BLaER1 treated with 17β-estradiol and CSF1 and Interleukin-3, amounts not matched to agents 10 nM and 100 nM (cell line): ENCODE results near the gene FGD3.

Experiments used
- H3K27ac ChIP-seq, 11 experiments: shearing (Covaris generic); formaldehyde crosslinking; 2 replicates each; pipeline ENCODE4 v1.8.1; 2022
- H3K27me3 ChIP-seq, 11 experiments: shearing (Covaris generic); formaldehyde crosslinking; 2 replicates each; pipeline ENCODE4 v1.8.1; 2022
- H3K36me3 ChIP-seq, 11 experiments: shearing (Covaris generic); formaldehyde crosslinking; 2 replicates each; pipeline ENCODE4 v1.8.1; 2022
- H3K4me1 ChIP-seq, 10 experiments: shearing (Covaris generic); formaldehyde crosslinking; 2 replicates each; pipeline ENCODE4 v1.8.1; 2022
- H3K4me2 ChIP-seq, 11 experiments: shearing (Covaris generic); formaldehyde crosslinking; 2 replicates each; pipeline ENCODE4 v1.8.1; 2022
- H3K4me3 ChIP-seq, 10 experiments: shearing (Covaris generic); formaldehyde crosslinking; 2 replicates each; pipeline ENCODE4 v1.8.1; 2022
- H3K9ac ChIP-seq, 11 experiments: shearing (Covaris generic); formaldehyde crosslinking; 2 replicates each; pipeline ENCODE4 v1.8.1; 2022
- H3K9me3 ChIP-seq, 11 experiments: shearing (Covaris generic); formaldehyde crosslinking; replicated peaks in 1 of 11; 2 replicates each; pipeline ENCODE4 v1.8.1; 2022
- H4K20me1 ChIP-seq, 11 experiments: shearing (Covaris generic); formaldehyde crosslinking; 2 replicates each; pipeline ENCODE4 v1.8.1; 2022
- Cebpa-rat ChIP-seq, 11 experiments: shearing (Covaris generic); IDR thresholded peaks; 2 replicates each; pipeline ENCODE4 v1.8.1; 2022

Gene FGD3

GRCh38 chr9:93022721-93023520 lies 75.6 kb downstream of the FGD3 start:
- H3K27me3 ChIP-seq = no peaks in the 10 kb centered on the region
- no peak overlapping the region for H3K4me3 ChIP-seq
- no peaks in the 10 kb centered on the region for H3K9me3 ChIP-seq
- H3K36me3 ChIP-seq = peaks cover 89 to 95% (median 92%) of the 10 kb centered on the region in 11 experiments
- TF ChIP-seq Cebpa-rat (IDR thresholded peaks at IDR 0.05) = no peak
- peak overlapping the region in 8 of 11 experiments; percentile 6 to 81 (median 42); a peak in 10 of 22 replicates for H3K4me2 ChIP-seq
- peak overlapping the region in 4 of 11 experiments; percentile 9 to 37 (median 22); a peak in 4 of 22 replicates for H3K27ac ChIP-seq
- peak overlapping the region in 3 of 11 experiments; percentile 9 to 37 (median 15); a peak in 1 of 22 replicates for H3K9ac ChIP-seq
- H4K20me1 ChIP-seq = peaks cover 0 to 97% (median 18%) of the 10 kb centered on the region in 11 experiments; a peak in 12 of 22 replicates
- peaks cover 36 to 74% (median 63%) of the 10 kb centered on the region in 10 experiments for H3K4me1 ChIP-seq

DNA sequence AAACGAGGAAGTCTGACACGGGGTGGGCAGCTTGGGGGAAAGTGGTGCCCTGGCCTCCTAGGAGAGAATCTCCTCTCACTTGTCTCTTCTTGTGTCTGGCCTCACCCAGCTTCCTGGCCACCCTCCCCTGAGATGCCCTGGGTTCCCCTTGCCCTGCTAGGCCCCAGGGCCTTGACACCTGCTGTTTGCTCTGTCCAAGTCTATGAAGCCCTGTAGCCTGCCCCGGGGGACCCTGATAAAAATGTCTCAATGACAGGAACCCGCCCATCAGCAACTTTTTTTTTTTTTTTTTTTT lies 76.1 kb downstream of the FGD3 start:
- Histone ChIP-seq H3K4me1 (peaks cover 42 to 79% (median 69%) of the 10 kb centered on the region in 10 experiments), H3K4me2 (peak overlapping the region in 8 of 11 experiments; percentile 6 to 81 (median 42); a peak in 11 of 22 replicates), H3K27me3 (no peaks in the 10 kb centered on the region), H3K9ac (0 out of 22 replicates have a peak overlapping the region, but pooled peaks of 2 of the 11 experiments have one; percentile 9 to 15), H3K27ac (peak overlapping the region in 2 of 11 experiments; percentile 35 to 37; a peak in 3 of 22 replicates), H3K4me3 (no peak overlapping the region), H4K20me1 (peaks cover 0 to 93% (median 18%) of the 10 kb centered on the region in 11 experiments; a peak in 12 of 22 replicates), H3K36me3 (peaks cover 83 to 90% (median 87%) of the 10 kb centered on the region in 11 experiments), H3K9me3 (no peaks in the 10 kb centered on the region)
- no peak for TF ChIP-seq Cebpa-rat (IDR thresholded peaks at IDR 0.05)

- Histone ChIP-seq H3K4me2 (peak overlapping the region in 9 of 11 experiments; percentile 3 to 81 (median 25); a peak in 12 of 22 replicates), H3K27ac (peak overlapping the region in 8 of 11 experiments; percentile 8 to 68 (median 42); a peak in 11 of 22 replicates)
These were observed 77.3 kb downstream of the FGD3 start for GRCh38 chr9:93024646-93024910.

GRCh38 chr9:93024986-93025630 lies 77.8 kb downstream of the FGD3 start:
- TF ChIP-seq Cebpa-rat (IDR thresholded peaks at IDR 0.05) = no peak
- H3K9me3 ChIP-seq = no peaks in the 10 kb centered on the region
- no peak overlapping the region for H3K4me3 ChIP-seq
- H3K4me2 ChIP-seq = peak overlapping the region; percentile 3 to 90 (median 25); a peak in 14 of 22 replicates
- H3K27ac ChIP-seq = peak overlapping the region in 8 of 11 experiments; percentile 8 to 73 (median 48); a peak in 15 of 22 replicates
- peaks cover 0 to 84% (median 18%) of the 10 kb centered on the region in 11 experiments; a peak in 11 of 22 replicates for H4K20me1 ChIP-seq
- H3K27me3 ChIP-seq = no peaks in the 10 kb centered on the region
- H3K36me3 ChIP-seq = peaks cover 76 to 90% (median 82%) of the 10 kb centered on the region in 11 experiments
- H3K4me1 ChIP-seq = peaks cover 58 to 91% (median 84%) of the 10 kb centered on the region in 10 experiments
- H3K9ac ChIP-seq = peak overlapping the region; percentile 0 to 53 (median 38); a peak in 14 of 22 replicates

More at GRCh38 chr9:93024646-93024910, 77.3 kb downstream of the FGD3 start:
- Histone ChIP-seq H3K9me3 (no peaks in the 10 kb centered on the region), H3K9ac (peak overlapping the region in 7 of 11 experiments; percentile 16 to 53 (median 38); a peak in 8 of 22 replicates), H3K4me3 (no peak overlapping the region), H3K36me3 (peaks cover 76 to 90% (median 82%) of the 10 kb centered on the region in 11 experiments), H3K27me3 (no peaks in the 10 kb centered on the region), H3K4me1 (peaks cover 53 to 91% (median 80%) of the 10 kb centered on the region in 10 experiments), H4K20me1 (peaks cover 0 to 86% (median 18%) of the 10 kb centered on the region in 11 experiments; a peak in 11 of 22 replicates)
- no peak for TF ChIP-seq Cebpa-rat (IDR thresholded peaks at IDR 0.05)

- H3K36me3 ChIP-seq = peaks cover 72 to 90% (median 81%) of the 10 kb centered on the region in 11 experiments
- peak overlapping the region in 6 of 11 experiments; percentile 10 to 90 (median 76); a peak in 9 of 22 replicates for H3K4me2 ChIP-seq
- H3K4me3 ChIP-seq = no peak overlapping the region
- no peaks in the 10 kb centered on the region for H3K27me3 ChIP-seq
- H3K27ac ChIP-seq = peak overlapping the region in 7 of 11 experiments; percentile 5 to 73 (median 49); a peak in 11 of 22 replicates
- H4K20me1 ChIP-seq = peaks cover 0 to 83% (median 18%) of the 10 kb centered on the region in 11 experiments; a peak in 11 of 22 replicates
- TF ChIP-seq Cebpa-rat (IDR thresholded peaks at IDR 0.05) = no peak
- H3K9ac ChIP-seq = peak overlapping the region in 6 of 11 experiments; percentile 3 to 43 (median 31); a peak in 8 of 22 replicates
- H3K9me3 ChIP-seq = no peaks in the 10 kb centered on the region
- H3K4me1 ChIP-seq = peaks cover 65 to 93% (median 86%) of the 10 kb centered on the region in 10 experiments
These were observed 78.4 kb downstream of the FGD3 start for GRCh38 chr9:93025736-93026135.

DNA sequence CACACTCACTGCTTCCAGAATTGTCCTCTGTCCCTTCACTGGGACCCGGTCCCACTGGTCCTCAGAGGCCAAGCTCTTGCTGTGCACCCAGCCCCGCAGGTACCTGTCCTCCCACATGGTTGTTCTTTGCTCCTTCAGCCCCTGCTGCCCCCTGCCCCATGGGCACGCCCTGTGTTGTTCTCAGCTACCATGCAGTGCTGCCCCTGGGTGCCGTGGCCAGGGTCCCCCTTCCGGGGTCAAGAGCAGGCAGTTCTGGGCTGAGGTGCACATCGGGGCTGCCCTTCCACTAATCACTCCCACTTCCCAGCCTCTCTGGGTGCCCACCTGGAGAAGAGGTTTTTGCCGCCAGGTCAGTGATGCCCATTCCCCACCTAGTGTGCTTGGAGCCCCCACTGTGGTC lies 79.3 kb downstream of the FGD3 start:
- Histone ChIP-seq H3K27ac (peak overlapping the region in 8 of 11 experiments; percentile 58 to 73 (median 67); a peak in 14 of 22 replicates), H3K27me3 (no peaks in the 10 kb centered on the region), H3K4me2 (peak overlapping the region; percentile 70 to 90 (median 81)), H3K9me3 (no peaks in the 10 kb centered on the region), H3K4me1 (peaks cover 74 to 99% (median 91%) of the 10 kb centered on the region in 10 experiments), H3K36me3 (peaks cover 71 to 90% (median 80%) of the 10 kb centered on the region in 11 experiments), H3K9ac (peak overlapping the region in 6 of 11 experiments; percentile 21 to 60 (median 50); a peak in 4 of 22 replicates), H4K20me1 (peaks cover 0 to 83% (median 10%) of the 10 kb centered on the region in 11 experiments; a peak in 12 of 22 replicates), H3K4me3 (no peak overlapping the region)
- no peak for TF ChIP-seq Cebpa-rat (IDR thresholded peaks at IDR 0.05)

GRCh38 chr9:93027750-93028149 lies 80.4 kb downstream of the FGD3 start:
- Histone ChIP-seq H3K27ac (peak overlapping the region in 10 of 11 experiments; percentile 38 to 73 (median 66); a peak in 18 of 22 replicates), H3K27me3 (no peaks in the 10 kb centered on the region), H4K20me1 (peaks cover 0 to 83% (median 14%) of the 10 kb centered on the region in 11 experiments; a peak in 14 of 22 replicates), H3K4me3 (peak overlapping the region in 2 of 10 experiments; percentile 13 to 48; a peak in 2 of 20 replicates), H3K4me2 (peak overlapping the region; percentile 70 to 90 (median 81)), H3K9me3 (no peaks in the 10 kb centered on the region), H3K36me3 (peaks cover 64 to 87% (median 79%) of the 10 kb centered on the region in 11 experiments), H3K4me1 (peaks cover 85 to 100% (median 98%) of the 10 kb centered on the region in 10 experiments), H3K9ac (peak overlapping the region in 10 of 11 experiments; percentile 32 to 67 (median 50); a peak in 16 of 22 replicates)
- no peak for TF ChIP-seq Cebpa-rat (IDR thresholded peaks at IDR 0.05)

GRCh38 chr9:93028448-93029006 lies 81.2 kb downstream of the FGD3 start:
- H3K27ac ChIP-seq = peak overlapping the region in 10 of 11 experiments; percentile 43 to 73 (median 66); a peak in 19 of 22 replicates
- TF ChIP-seq Cebpa-rat (IDR thresholded peaks at IDR 0.05) = peak in 7 of 11 experiments; percentile 20 to 79 (median 39); a peak in 7 of 22 replicates
- no peaks in the 10 kb centered on the region for H3K27me3 ChIP-seq
- H3K4me2 ChIP-seq = peak overlapping the region; percentile 70 to 90 (median 81)
- peaks cover 56 to 82% (median 71%) of the 10 kb centered on the region in 11 experiments for H3K36me3 ChIP-seq
- peaks cover 0 to 82% (median 16%) of the 10 kb centered on the region in 11 experiments; a peak in 16 of 22 replicates for H4K20me1 ChIP-seq
- H3K4me3 ChIP-seq = peak overlapping the region in 4 of 10 experiments; percentile 13 to 48 (median 28); a peak in 5 of 20 replicates
- peak overlapping the region in 10 of 11 experiments; percentile 32 to 67 (median 50); a peak in 13 of 22 replicates for H3K9ac ChIP-seq
- H3K4me1 ChIP-seq = peaks cover 92 to 100% (median 98%) of the 10 kb centered on the region in 10 experiments
- no peaks in the 10 kb centered on the region for H3K9me3 ChIP-seq
